ENCODE measurements around the gene TAL2.

DNA sequence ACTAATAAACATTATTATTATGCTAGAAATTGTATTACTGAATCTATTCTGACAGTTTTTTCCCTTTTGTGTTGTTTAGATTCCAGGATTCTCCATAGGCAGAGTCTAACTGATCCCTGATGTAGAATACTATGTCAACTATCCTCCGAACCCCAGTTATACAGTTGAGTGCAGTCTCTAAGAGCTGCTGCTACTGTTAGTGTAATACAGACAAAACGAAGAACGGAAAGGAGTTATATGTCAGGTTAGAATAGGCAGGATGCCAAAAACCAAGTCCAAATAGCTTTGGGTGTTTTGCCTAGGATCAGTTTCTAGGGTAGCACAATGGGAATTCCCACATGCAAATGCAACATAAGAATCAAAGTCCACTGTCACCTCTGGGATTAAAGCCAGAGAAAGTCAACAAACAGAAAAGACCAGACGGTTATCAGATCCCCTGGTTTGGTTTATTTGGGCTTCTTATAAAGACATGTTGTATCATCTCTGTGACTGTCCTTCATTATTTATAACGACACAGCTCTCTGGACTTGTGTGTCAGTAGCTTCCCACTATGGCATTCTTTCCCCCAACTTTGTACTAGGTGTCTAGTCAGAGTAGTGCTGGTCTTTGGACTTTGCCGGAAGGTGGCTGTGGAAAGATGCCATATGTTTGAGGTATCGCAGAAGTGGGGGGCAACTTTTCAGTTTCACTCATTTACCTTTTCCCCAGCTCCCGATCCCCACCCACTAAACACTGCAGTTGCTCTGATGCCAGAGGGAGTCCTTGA is 17.2 kb downstream of the TAL2 start:
- TF ChIP-seq POLR2A (IDR thresholded peaks at IDR 0.05; ENCODE audit: low read depth, low read length): no peak
- TF ChIP-seq, protein P1, sequence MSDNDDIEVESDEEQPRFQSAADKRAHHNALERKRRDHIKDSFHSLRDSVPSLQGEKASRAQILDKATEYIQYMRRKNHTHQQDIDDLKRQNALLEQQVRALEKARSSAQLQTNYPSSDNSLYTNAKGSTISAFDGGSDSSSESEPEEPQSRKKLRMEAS (IDR thresholded peaks at IDR 0.05; ENCODE audit: insufficient read depth, insufficient read length): no peak
- TF ChIP-seq, protein P2, sequence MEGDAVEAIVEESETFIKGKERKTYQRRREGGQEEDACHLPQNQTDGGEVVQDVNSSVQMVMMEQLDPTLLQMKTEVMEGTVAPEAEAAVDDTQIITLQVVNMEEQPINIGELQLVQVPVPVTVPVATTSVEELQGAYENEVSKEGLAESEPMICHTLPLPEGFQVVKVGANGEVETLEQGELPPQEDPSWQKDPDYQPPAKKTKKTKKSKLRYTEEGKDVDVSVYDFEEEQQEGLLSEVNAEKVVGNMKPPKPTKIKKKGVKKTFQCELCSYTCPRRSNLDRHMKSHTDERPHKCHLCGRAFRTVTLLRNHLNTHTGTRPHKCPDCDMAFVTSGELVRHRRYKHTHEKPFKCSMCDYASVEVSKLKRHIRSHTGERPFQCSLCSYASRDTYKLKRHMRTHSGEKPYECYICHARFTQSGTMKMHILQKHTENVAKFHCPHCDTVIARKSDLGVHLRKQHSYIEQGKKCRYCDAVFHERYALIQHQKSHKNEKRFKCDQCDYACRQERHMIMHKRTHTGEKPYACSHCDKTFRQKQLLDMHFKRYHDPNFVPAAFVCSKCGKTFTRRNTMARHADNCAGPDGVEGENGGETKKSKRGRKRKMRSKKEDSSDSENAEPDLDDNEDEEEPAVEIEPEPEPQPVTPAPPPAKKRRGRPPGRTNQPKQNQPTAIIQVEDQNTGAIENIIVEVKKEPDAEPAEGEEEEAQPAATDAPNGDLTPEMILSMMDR (IDR thresholded peaks at IDR 0.05; ENCODE audit: extremely low read depth in 1 of 2, insufficient read depth in 1 of 2, low read depth in 1 of 2, low read length in 2 of 2): no peak
